Neural cell (in vitro differentiated cells): ENCODE data around the gene EN2. TPM values are rescaled to one million over a fixed set of nuclear protein-coding genes. Genes with fewer than 3 reads are reported as not detected.

Experiments
- H2AFZ ChIP-seq: fragments of 200-600, 300-800 bp; sonication (generic), shearing (Covaris generic); 2 replicates; pipeline ENCODE4 v1.6.0; 2014; ENCODE audit warnings: low read depth, mild to moderate bottlenecking, antibody characterized with exemption, low read length, moderate library complexity
- H3F3A ChIP-seq: fragments of 200-600 bp; shearing (Covaris generic); 2 replicates; pipeline ENCODE4 v1.6.1; 2016; ENCODE audit warnings: mild to moderate bottlenecking, moderate library complexity, mixed read lengths, antibody characterized with exemption, low read length; ENCODE audit not compliant: insufficient read depth, poor library complexity, severe bottlenecking
- H3K27ac ChIP-seq: fragments of 200-600, 300-800 bp; sonication (generic), shearing (Covaris generic); 2 replicates; pipeline ENCODE4 v1.5.1; 2014; ENCODE audit warnings: mild to moderate bottlenecking, low read length, moderate library complexity
- H3K27me3 ChIP-seq: fragments of 300-800, 200-600 bp; sonication (generic), shearing (Covaris generic); 2 replicates; pipeline ENCODE4 v1.6.0; 2014; ENCODE audit warnings: mild to moderate bottlenecking, low read depth, low read length, moderate library complexity; ENCODE audit not compliant: insufficient read depth
- H3K36me3 ChIP-seq: fragments of 300-800, 200-600 bp; sonication (generic), shearing (Covaris generic); 2 replicates; pipeline ENCODE4 v1.5.1; 2014; ENCODE audit warnings: mild to moderate bottlenecking, antibody characterized with exemption, low read length, moderate library complexity; ENCODE audit not compliant: insufficient read depth
- H3K4me2 ChIP-seq: fragments of 300-800, 200-600 bp; sonication (generic), shearing (Covaris generic); 2 replicates; pipeline ENCODE4 v1.6.0; 2014; ENCODE audit warnings: mild to moderate bottlenecking, low read length
- H3K4me3 ChIP-seq: fragments of 300-800, 200-600 bp; sonication (generic), shearing (Covaris generic); 2 replicates; pipeline ENCODE4 v1.5.1; 2014; ENCODE audit warnings: mild to moderate bottlenecking, low read length, moderate library complexity
- H3K79me2 ChIP-seq: fragments of 200-600 bp; shearing (Covaris generic); replicated peaks from 2 replicates; pipeline ENCODE4 v1.6.0; 2014; ENCODE audit warnings: mild to moderate bottlenecking, low read length, moderate library complexity; ENCODE audit not compliant: insufficient read depth
- H3K9ac ChIP-seq: fragments of 300-800, 200-600 bp; sonication (generic), shearing (Covaris generic); 2 replicates; pipeline ENCODE4 v1.6.1; 2016; ENCODE audit warnings: mild to moderate bottlenecking, low read length, mixed read lengths
- H3K9me2 ChIP-seq: fragments of 200-600 bp; shearing (Covaris generic); 2 replicates; pipeline ENCODE4 v1.6.1; 2016; ENCODE audit warnings: mild to moderate bottlenecking, low read length, mixed read lengths; ENCODE audit not compliant: insufficient read depth
- H3K9me3 ChIP-seq: fragments of 200-600, 300-800 bp; sonication (generic), shearing (Covaris generic); 2 replicates; pipeline ENCODE4 v1.6.1; 2016; ENCODE audit warnings: mild to moderate bottlenecking, mixed run types, low read length, moderate library complexity, mixed read lengths
- H4K20me1 ChIP-seq: fragments of 200-600 bp; shearing (Covaris generic); 2 replicates; pipeline ENCODE4 v1.6.1; 2016; ENCODE audit warnings: mild to moderate bottlenecking, mixed run types; ENCODE audit not compliant: insufficient read depth
- EP300 ChIP-seq: fragments of 450-650 bp; conservative IDR thresholded peaks from 2 replicates; pipeline ENCODE4 v1.6.1; 2014; ENCODE audit warnings: antibody characterized with exemption, mild to moderate bottlenecking, moderate library complexity; ENCODE audit not compliant: poor library complexity, severe bottlenecking
- EZH2 ChIP-seq: fragments of 200-600, 300-800 bp; shearing (Covaris generic), sonication (generic); IDR thresholded peaks from 2 replicates; pipeline ENCODE4 v1.6.1; 2014; ENCODE audit warnings: antibody characterized with exemption, low read length, borderline replicate concordance, mild to moderate bottlenecking; ENCODE audit not compliant: insufficient read depth, poor library complexity, severe bottlenecking
- MXI1 ChIP-seq: fragments of 450-650 bp; conservative IDR thresholded peaks from 2 replicates; pipeline ENCODE4 v1.6.1; 2014; ENCODE audit warnings: antibody characterized with exemption, mild to moderate bottlenecking; ENCODE audit not compliant: poor library complexity, severe bottlenecking
- POLR2AphosphoS5 ChIP-seq: IDR thresholded peaks from 2 replicates; pipeline ENCODE4 v1.6.1; 2012
- RAD21 ChIP-seq: fragments of 450-650 bp; conservative IDR thresholded peaks from 2 replicates; pipeline ENCODE4 v1.6.1; 2014; ENCODE audit warnings: antibody characterized with exemption, mild to moderate bottlenecking, moderate library complexity
- REST ChIP-seq: IDR thresholded peaks from 2 replicates; pipeline ENCODE4 v1.6.1; 2012; ENCODE audit warnings: borderline replicate concordance
- SMC3 ChIP-seq: fragments of 450-650 bp; conservative IDR thresholded peaks from 2 replicates; pipeline ENCODE4 v1.6.1; 2014; ENCODE audit warnings: antibody characterized with exemption, mild to moderate bottlenecking, moderate library complexity; ENCODE audit not compliant: poor library complexity
- TAF1 ChIP-seq: IDR thresholded peaks from 2 replicates; pipeline ENCODE4 v1.6.1; 2012; ENCODE audit warnings: low read depth
- polyA plus RNA-seq: library from polyadenylated mRNA; depleted of rRNA; stranded (reverse); fragments of >200 nt; gene quantifications from 2 replicates; pipeline ENCODE4 v1.2.3, GENCODE V29; 2014
- TF ChIP-seq, protein P1 (sequence below): fragments of 450-650 bp; IDR thresholded peaks from 2 replicates; pipeline ENCODE4 v1.5.1; 2014; ENCODE audit warnings: antibody characterized with exemption, mild to moderate bottlenecking, moderate library complexity; ENCODE audit not compliant: poor library complexity, severe bottlenecking

EN2 gene
- polyA plus RNA-seq, 1 donor from 2014 or later, result not detected

- Histone ChIP-seq H3K79me2 (no peaks in the 10 kb centered on the region), H3K27ac (no peak overlapping the region), H4K20me1 (no peaks in the 10 kb centered on the region), H3K4me2 (no peak overlapping the region), H3K27me3 (no peaks in the 10 kb centered on the region), H3K4me3 (no peak overlapping the region), H3K9me2 (no peaks in the 10 kb centered on the region), H3K36me3 (no peaks in the 10 kb centered on the region), H2AFZ (no peak overlapping the region), H3K9ac (no peak overlapping the region), H3F3A (no peaks in the 10 kb centered on the region), H3K9me3 (no peaks in the 10 kb centered on the region)
- TF ChIP-seq TAF1, result no peak
- no peak for TF ChIP-seq SMC3
- TF ChIP-seq EZH2, result no peak
- no peak for TF ChIP-seq REST
- TF ChIP-seq POLR2AphosphoS5, result no peak
- TF ChIP-seq, protein P1, sequence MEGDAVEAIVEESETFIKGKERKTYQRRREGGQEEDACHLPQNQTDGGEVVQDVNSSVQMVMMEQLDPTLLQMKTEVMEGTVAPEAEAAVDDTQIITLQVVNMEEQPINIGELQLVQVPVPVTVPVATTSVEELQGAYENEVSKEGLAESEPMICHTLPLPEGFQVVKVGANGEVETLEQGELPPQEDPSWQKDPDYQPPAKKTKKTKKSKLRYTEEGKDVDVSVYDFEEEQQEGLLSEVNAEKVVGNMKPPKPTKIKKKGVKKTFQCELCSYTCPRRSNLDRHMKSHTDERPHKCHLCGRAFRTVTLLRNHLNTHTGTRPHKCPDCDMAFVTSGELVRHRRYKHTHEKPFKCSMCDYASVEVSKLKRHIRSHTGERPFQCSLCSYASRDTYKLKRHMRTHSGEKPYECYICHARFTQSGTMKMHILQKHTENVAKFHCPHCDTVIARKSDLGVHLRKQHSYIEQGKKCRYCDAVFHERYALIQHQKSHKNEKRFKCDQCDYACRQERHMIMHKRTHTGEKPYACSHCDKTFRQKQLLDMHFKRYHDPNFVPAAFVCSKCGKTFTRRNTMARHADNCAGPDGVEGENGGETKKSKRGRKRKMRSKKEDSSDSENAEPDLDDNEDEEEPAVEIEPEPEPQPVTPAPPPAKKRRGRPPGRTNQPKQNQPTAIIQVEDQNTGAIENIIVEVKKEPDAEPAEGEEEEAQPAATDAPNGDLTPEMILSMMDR, result no peak
- TF ChIP-seq MXI1, result no peak
- no peak for TF ChIP-seq RAD21
- TF ChIP-seq EP300, result no peak
Observed at GRCh38 chr7:155426543-155427410, 31.2 kb upstream of the EN2 start.

DNA sequence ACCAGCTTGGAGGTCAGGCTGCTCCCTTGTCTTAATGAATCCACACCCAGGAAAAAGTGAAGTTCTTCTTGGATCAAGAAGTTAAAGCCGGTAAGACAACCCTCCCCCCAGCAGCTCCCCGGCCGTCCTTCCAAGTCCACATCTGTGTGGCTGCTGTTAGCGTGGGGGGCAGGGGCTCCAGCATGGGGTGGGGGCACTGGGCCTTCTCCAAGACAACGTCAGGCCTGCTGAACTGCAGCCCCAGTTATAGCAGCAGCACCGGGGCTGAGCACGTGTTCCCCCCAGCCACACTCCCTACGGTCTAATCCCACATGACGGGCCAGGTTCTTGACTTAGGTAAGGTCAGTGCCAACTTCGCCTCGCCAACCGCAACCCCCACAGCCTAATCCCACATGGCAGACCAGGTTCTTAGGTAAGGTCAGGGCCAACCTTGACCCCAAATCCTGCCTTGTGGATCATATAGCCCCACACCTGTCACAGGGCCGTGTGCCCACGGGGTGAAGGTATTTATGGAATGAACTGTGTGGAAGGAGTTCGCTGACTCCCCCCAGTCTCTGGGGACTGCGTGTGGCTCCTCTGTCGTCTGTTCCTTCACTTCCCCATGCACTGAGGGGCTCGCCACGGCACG lies 30.4 kb upstream of the EN2 start:
- Histone ChIP-seq H3K27ac (no peak overlapping the region), H3K9ac (no peak overlapping the region), H3F3A (no peaks in the 10 kb centered on the region), H3K9me3 (no peaks in the 10 kb centered on the region), H3K36me3 (no peaks in the 10 kb centered on the region), H3K4me2 (no peak overlapping the region), H3K27me3 (no peaks in the 10 kb centered on the region), H4K20me1 (no peaks in the 10 kb centered on the region), H2AFZ (no peak overlapping the region), H3K4me3 (no peak overlapping the region), H3K9me2 (no peaks in the 10 kb centered on the region), H3K79me2 (no peaks in the 10 kb centered on the region)
- TF ChIP-seq MXI1, result no peak
- no peak for TF ChIP-seq TAF1
- TF ChIP-seq EZH2, result no peak
- no peak for TF ChIP-seq SMC3
- TF ChIP-seq POLR2AphosphoS5, result no peak
- no peak for TF ChIP-seq EP300
- TF ChIP-seq RAD21, result no peak
- TF ChIP-seq, protein P1, result no peak
- TF ChIP-seq REST, result no peak
